HCT116 (cell line): ENCODE results near the gene CD2.

Source experiments
- CBX3 ChIP-seq: IDR thresholded peaks from 2 replicates; pipeline ENCODE4 v1.6.1; 2012; ENCODE audit warnings: low read depth
- CTCF ChIP-seq, 3 experiments: fragments of 200-600 bp in 1 of 3; sonication (generic) in 1 of 3; IDR thresholded peaks in 2 of 3; conservative IDR thresholded peaks in 1 of 3; 2 replicates each; pipeline ENCODE4 v1.5.1; 2012 to 2017; ENCODE audit warnings: low read depth in 2 of 3, low read length in 2 of 3, antibody characterized with exemption in 1 of 3, borderline replicate concordance in 1 of 3, control low read depth in 1 of 3, mild to moderate bottlenecking in 1 of 3, mixed read lengths in 1 of 3, mixed run types in 1 of 3, moderate library complexity in 1 of 3; ENCODE audit not compliant: insufficient read depth in 1 of 3
- EZH2phosphoT487 ChIP-seq: fragments of 200-600 bp; IDR thresholded peaks from 2 replicates; pipeline ENCODE4 v1.6.1; 2018; ENCODE audit warnings: antibody characterized with exemption, borderline replicate concordance
- MAX ChIP-seq: IDR thresholded peaks from 2 replicates; pipeline ENCODE4 v1.6.1; 2012
- POLR2A ChIP-seq: IDR thresholded peaks from 2 replicates; pipeline ENCODE4 v1.7.0; 2011; ENCODE audit warnings: borderline replicate concordance; ENCODE audit not compliant: insufficient read depth, insufficient read length; ENCODE audit errors: extremely low read depth
- POLR2AphosphoS5 ChIP-seq: IDR thresholded peaks from 2 replicates; pipeline ENCODE4 v1.6.1; 2011; ENCODE audit warnings: mild to moderate bottlenecking, low read depth, low read length, moderate library complexity
- RAD21 ChIP-seq: IDR thresholded peaks from 2 replicates; pipeline ENCODE4 v1.6.1; 2012; ENCODE audit warnings: low read depth, mild to moderate bottlenecking

GRCh38 chr1:116770625-116771024, 16.4 kb downstream of the CD2 start:
- TF ChIP-seq POLR2AphosphoS5 (no peak), POLR2A (no peak), EZH2phosphoT487 (no peak), CTCF (IDR thresholded peaks at IDR 0.05 in 2 of 3, conservative IDR thresholded peaks at IDR 0.05 in 1 of 3; ENCODE audit: borderline replicate concordance in 1 of 3, insufficient read depth in 1 of 3, low read depth in 2 of 3, low read length in 2 of 3) (no peak), CBX3 (no peak), RAD21 (no peak), MAX (no peak)
